Endodermal cell (in vitro differentiated cells): ENCODE results near the gene ABHD16A. TPM values are rescaled to one million over a fixed set of nuclear protein-coding genes. Genes with fewer than 3 reads are reported as not detected.
A peak's percentile ranks its signal among the peaks of the same experiment; 100 is the strongest.

Experiments used
- DNase-seq: peaks from one replicate; pipeline ENCODE4 v3.0.0-alpha.2; 2017
- H3K27ac ChIP-seq: 2 replicates; pipeline ENCODE4 v1.5.1; 2013; ENCODE audit warnings: mild to moderate bottlenecking, low read depth, low read length, moderate library complexity
- H3K27me3 ChIP-seq: 2 replicates; pipeline ENCODE4 v1.6.1; 2013; ENCODE audit warnings: mild to moderate bottlenecking, low read length, moderate library complexity; ENCODE audit not compliant: insufficient read depth, control insufficient read depth, poor library complexity, severe bottlenecking
- H3K36me3 ChIP-seq: 2 replicates; pipeline ENCODE4 v1.7.0; 2013; ENCODE audit warnings: mild to moderate bottlenecking, low read length, moderate library complexity; ENCODE audit not compliant: control insufficient read depth, insufficient read depth
- H3K4me1 ChIP-seq: one replicate; pipeline ENCODE4 v1.7.0; 2013; ENCODE audit warnings: low read length; ENCODE audit not compliant: control insufficient read depth, insufficient read depth
- H3K4me3 ChIP-seq: 2 replicates; pipeline ENCODE4 v1.5.1; 2013; ENCODE audit warnings: mild to moderate bottlenecking, low read length, moderate library complexity
- H3K9ac ChIP-seq: 2 replicates; pipeline ENCODE4 v1.6.1; 2013; ENCODE audit warnings: mild to moderate bottlenecking, low read length, moderate library complexity; ENCODE audit not compliant: poor library complexity, severe bottlenecking; ENCODE audit errors: extremely low read depth
- H3K9me3 ChIP-seq: 2 replicates; pipeline ENCODE4 v1.6.1; 2013; ENCODE audit warnings: mild to moderate bottlenecking, low read length, moderate library complexity; ENCODE audit not compliant: control insufficient read depth
- H3K27ac Mint-ChIP-seq: 2 replicates; pipeline ENCODE4 v1.8.0; 2020; ENCODE audit warnings: mixed read lengths
- H3K27me3 Mint-ChIP-seq: 2 replicates; pipeline ENCODE4 v1.8.0; 2021; ENCODE audit warnings: mild to moderate bottlenecking, mixed read lengths; ENCODE audit not compliant: insufficient read depth
- H3K36me3 Mint-ChIP-seq: 2 replicates; pipeline ENCODE4 v1.8.0; 2020; ENCODE audit warnings: low read depth, mixed read lengths
- H3K4me1 Mint-ChIP-seq: 2 replicates; pipeline ENCODE4 v1.8.0; 2020; ENCODE audit warnings: mixed read lengths
- H3K4me3 Mint-ChIP-seq: 2 replicates; pipeline ENCODE4 v1.8.0; 2020; ENCODE audit warnings: mild to moderate bottlenecking, moderate library complexity, mixed read lengths
- H3K9me3 Mint-ChIP-seq: 2 replicates; pipeline ENCODE4 v1.8.0; 2020; ENCODE audit warnings: mild to moderate bottlenecking, mixed read lengths
- CTCF ChIP-seq: fragments of 200-600 bp; sonication (generic); conservative IDR thresholded peaks from 2 replicates; pipeline ENCODE4 v1.5.0; 2021; ENCODE audit warnings: antibody characterized with exemption, mild to moderate bottlenecking
- WGBS, 2 experiments: methylation state at CpG; one replicate each; pipeline versions ENCODE4 v1.1.5 to v1.1.7; 2013; ENCODE audit warnings: missing lambda C conversion rate in 2 of 2, mixed read lengths in 1 of 2; ENCODE audit not compliant: insufficient coverage in 1 of 2, insufficient read length in 1 of 2; 5-methylcytosine and 5-hydroxymethylcytosine counted together
- total RNA-seq, 2 donors: library from RNA; stranded (reverse); fragmentation: NEBNext Ultra II Directional in 1 of 2; extraction: Animal tissue kit (Norgen Biotek cat#: 25700) in 1 of 2; gene quantifications; 2 replicates in 1 of 2; 3 replicates in 1 of 2; pipeline ENCODE4 v1.2.1, GENCODE V29; 2021

The ABHD16A gene
- total RNA-seq, 2 donors from 2014 or later, result 38.3 to 59.5 TPM

DNA sequence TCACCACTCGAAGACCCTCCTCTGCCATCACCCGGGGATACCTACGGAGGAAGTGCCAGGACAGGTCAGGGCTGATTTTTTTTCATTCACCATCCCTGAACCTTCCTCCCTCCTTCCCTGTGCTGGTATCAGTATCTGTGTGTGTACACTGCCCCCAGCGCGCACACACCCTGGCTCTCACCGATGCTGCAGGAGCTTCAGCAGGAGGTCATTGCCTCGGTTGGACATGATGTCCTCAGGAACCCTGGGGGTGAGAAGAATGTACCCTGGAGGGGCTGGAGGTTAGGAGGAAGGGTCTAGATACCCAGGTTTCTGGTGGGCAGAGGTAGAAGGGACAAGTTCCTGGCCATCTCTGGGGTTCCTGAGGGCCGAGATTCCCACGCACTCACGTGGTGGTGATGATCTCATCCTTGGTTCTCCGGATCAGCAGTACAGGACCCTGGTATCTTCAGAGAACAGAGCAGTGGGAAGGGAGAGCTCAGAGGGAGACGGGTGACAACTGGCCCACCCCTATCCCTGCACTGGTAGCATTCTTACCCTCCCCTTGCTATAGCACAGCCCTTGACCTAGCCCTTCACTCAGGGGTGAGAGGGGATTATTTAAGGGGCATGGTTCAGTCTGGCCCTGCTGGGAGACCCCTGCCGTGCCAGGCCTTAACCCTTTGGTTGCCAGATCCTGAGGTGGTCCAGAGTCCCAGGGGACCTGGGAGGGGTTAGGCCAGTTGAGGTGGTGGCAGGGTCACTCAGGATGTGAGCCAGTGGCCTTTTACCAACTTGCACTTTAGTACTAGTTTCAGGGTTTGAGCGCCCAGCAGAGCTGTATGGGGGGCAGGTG, 15.0 kb downstream of the ABHD16A start:
- Histone ChIP-seq H3K4me1 (peaks cover 13% of the 10 kb centered on the region), H3K27ac (no peak overlapping the region), H3K27me3 (no peaks in the 10 kb centered on the region), H3K36me3 (peaks cover 68% of the 10 kb centered on the region), H3K9me3 (no peaks in the 10 kb centered on the region), H3K9ac (no peak overlapping the region), H3K4me3 (no peak overlapping the region)
- no peak for TF ChIP-seq CTCF
- Mint-ChIP-seq H3K4me3 (no peak overlapping the region), H3K4me1 (peaks cover 21% of the 10 kb centered on the region), H3K27ac (peak overlapping the region; percentile 74), H3K27me3 (no peaks in the 10 kb centered on the region), H3K36me3 (peaks cover 61% of the 10 kb centered on the region), H3K9me3 (no peaks in the 10 kb centered on the region)
- peak; percentile 59 for DNase-seq
- WGBS, 2 experiments, result 84 to 95% methylated on average over 6 to 14 of the region's 14 CpGs

DNA sequence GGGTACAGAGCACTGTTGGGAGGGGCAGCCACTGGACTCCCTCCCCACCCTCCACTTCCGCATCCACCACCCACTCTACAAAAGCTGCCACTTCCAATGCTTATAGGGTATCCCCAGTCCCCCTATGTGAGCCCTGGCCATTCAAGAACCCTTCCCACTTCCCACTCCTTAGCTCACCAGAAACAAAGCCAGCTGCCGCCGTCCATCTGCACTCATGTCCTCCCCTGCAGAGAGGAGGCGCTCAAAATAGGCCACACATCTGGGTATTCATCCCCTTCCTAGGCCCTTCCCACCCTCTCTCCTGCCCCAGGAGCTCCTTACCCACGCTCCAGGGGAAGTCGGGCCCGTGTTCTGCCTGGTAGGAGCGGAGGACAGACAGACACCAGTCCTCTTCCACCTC, 15.8 kb downstream of the ABHD16A start:
- no peaks in the 10 kb centered on the region for H3K27me3 ChIP-seq
- Mint-ChIP-seq H3K4me3 (no peak overlapping the region), H3K27me3 (peaks cover 2% of the 10 kb centered on the region), H3K36me3 (peaks cover 55% of the 10 kb centered on the region), H3K27ac (no peak overlapping the region), H3K9me3 (no peaks in the 10 kb centered on the region), H3K4me1 (peaks cover 22% of the 10 kb centered on the region)
- no peak for DNase-seq
- 83 to 91% methylated on average over 1 to 8 of the region's 8 CpGs for WGBS, 2 experiments
- no peaks in the 10 kb centered on the region for H3K9me3 ChIP-seq
- H3K4me3 ChIP-seq, result no peak overlapping the region
- H3K4me1 ChIP-seq, result peaks cover 13% of the 10 kb centered on the region
- H3K27ac ChIP-seq, result no peak overlapping the region
- no peak overlapping the region for H3K9ac ChIP-seq
- peaks cover 60% of the 10 kb centered on the region for H3K36me3 ChIP-seq
- TF ChIP-seq CTCF, result no peak

- peaks cover 53% of the 10 kb centered on the region for H3K36me3 Mint-ChIP-seq
- Histone ChIP-seq H3K27me3 (peaks cover 5% of the 10 kb centered on the region), H3K36me3 (peaks cover 53% of the 10 kb centered on the region), H3K4me3 (no peak overlapping the region), H3K9me3 (no peaks in the 10 kb centered on the region), H3K9ac (no peak overlapping the region), H3K27ac (no peak overlapping the region), H3K4me1 (peaks cover 13% of the 10 kb centered on the region)
- TF ChIP-seq CTCF, result no peak
- DNase-seq, result no peak
- no peaks in the 10 kb centered on the region for H3K9me3 Mint-ChIP-seq
- no peak overlapping the region for H3K4me3 Mint-ChIP-seq
- peaks cover 10% of the 10 kb centered on the region for H3K27me3 Mint-ChIP-seq
- 93 to 97% methylated on average over 3 to 5 of the region's 5 CpGs for WGBS, 2 experiments
- H3K27ac Mint-ChIP-seq, result no peak overlapping the region
- H3K4me1 Mint-ChIP-seq, result peaks cover 24% of the 10 kb centered on the region
These were observed 16.6 kb downstream of the ABHD16A start for GRCh38 chr6:31686483-31686882.
